NCI-H2227 (cell line): ENCODE results near the gene MFAP2.
A peak's percentile ranks its signal among the peaks of the same experiment; 100 is the strongest.

Source experiments
- DNase-seq: peaks from one replicate; lab custom pipeline; 2025; ENCODE audit not compliant: unreplicated experiment; lab: John Stamatoyannopoulos, UW

MFAP2 gene

GRCh38 chr1:16980473-16981268 is at the start of gene MFAP2:
Gene MFAP2, minus strand, starts transcription at chr1:16980620. Its CDS starts 2,347 bp downstream, at chr1:16978273.
- DNase-seq, result peak; percentile 54

- DNase-seq, result no peak
These were observed 49.8 kb upstream of the MFAP2 start for GRCh38 chr1:17030206-17030605.

GRCh38 chr1:17028662-17029188 is 48.3 kb upstream of the MFAP2 start:
- no peak for DNase-seq

- DNase-seq, result no peak
These were observed 47.5 kb upstream of the MFAP2 start for GRCh38 chr1:17027900-17028299.

GRCh38 chr1:17027403-17027802 is 47.0 kb upstream of the MFAP2 start:
- no peak for DNase-seq

- no peak for DNase-seq
These were observed 44.3 kb upstream of the MFAP2 start for GRCh38 chr1:17024721-17025120.

- no peak for DNase-seq
These were observed 43.2 kb upstream of the MFAP2 start for GRCh38 chr1:17023573-17023972.

- DNase-seq, result no peak
These were observed 42.7 kb upstream of the MFAP2 start for GRCh38 chr1:17023102-17023501.

GRCh38 chr1:17021896-17022295 is 41.5 kb upstream of the MFAP2 start:
- no peak for DNase-seq

GRCh38 chr1:17020502-17020901 is 40.1 kb upstream of the MFAP2 start:
- DNase-seq, result no peak

- DNase-seq, result no peak
These were observed 38.4 kb upstream of the MFAP2 start for GRCh38 chr1:17018849-17019248.

- no peak for DNase-seq
These were observed 37.0 kb upstream of the MFAP2 start for GRCh38 chr1:17017435-17017834.

GRCh38 chr1:17016317-17016661 is 35.9 kb upstream of the MFAP2 start:
- no peak for DNase-seq

- no peak for DNase-seq
These were observed 34.5 kb upstream of the MFAP2 start for GRCh38 chr1:17014671-17015567.

- DNase-seq, result no peak
These were observed 33.3 kb upstream of the MFAP2 start for GRCh38 chr1:17013491-17014320.

GRCh38 chr1:17012775-17013490 is 32.5 kb upstream of the MFAP2 start:
- DNase-seq, result no peak

GRCh38 chr1:17011439-17012307 is 31.3 kb upstream of the MFAP2 start, which contains the start of gene ATP13A2:
Gene ATP13A2, minus strand, starts transcription at chr1:17011928. Its CDS starts 190 bp downstream, at chr1:17011738.
- peak; percentile 96 for DNase-seq

GRCh38 chr1:17011092-17011438 is 30.6 kb upstream of the MFAP2 start:
- no peak for DNase-seq

GRCh38 chr1:17009706-17010105 is 29.3 kb upstream of the MFAP2 start:
- no peak for DNase-seq
